Measurements from ENCODE around the gene MTHFS. TPM values are rescaled to one million over a fixed set of nuclear protein-coding genes. Genes with fewer than 3 reads are reported as not detected.

MTHFS gene
- total RNA-seq, 4 donors from 2014 or later: 3.9 to 11.8 (median 10.1) TPM

GRCh38 chr15:79828447-79828846, 68.4 kb downstream of the MTHFS start:
- no peak overlapping the region for H3K4me3 ChIP-seq (ENCODE audit: low read depth, poor library complexity, severe bottlenecking)
- intact Hi-C loops (cut with DNase I; ENCODE audit: low total_unique reads): no loop called here
- TF ChIP-seq POLR2A (IDR thresholded peaks at IDR 0.05): no peak
- TF ChIP-seq, protein P1, sequence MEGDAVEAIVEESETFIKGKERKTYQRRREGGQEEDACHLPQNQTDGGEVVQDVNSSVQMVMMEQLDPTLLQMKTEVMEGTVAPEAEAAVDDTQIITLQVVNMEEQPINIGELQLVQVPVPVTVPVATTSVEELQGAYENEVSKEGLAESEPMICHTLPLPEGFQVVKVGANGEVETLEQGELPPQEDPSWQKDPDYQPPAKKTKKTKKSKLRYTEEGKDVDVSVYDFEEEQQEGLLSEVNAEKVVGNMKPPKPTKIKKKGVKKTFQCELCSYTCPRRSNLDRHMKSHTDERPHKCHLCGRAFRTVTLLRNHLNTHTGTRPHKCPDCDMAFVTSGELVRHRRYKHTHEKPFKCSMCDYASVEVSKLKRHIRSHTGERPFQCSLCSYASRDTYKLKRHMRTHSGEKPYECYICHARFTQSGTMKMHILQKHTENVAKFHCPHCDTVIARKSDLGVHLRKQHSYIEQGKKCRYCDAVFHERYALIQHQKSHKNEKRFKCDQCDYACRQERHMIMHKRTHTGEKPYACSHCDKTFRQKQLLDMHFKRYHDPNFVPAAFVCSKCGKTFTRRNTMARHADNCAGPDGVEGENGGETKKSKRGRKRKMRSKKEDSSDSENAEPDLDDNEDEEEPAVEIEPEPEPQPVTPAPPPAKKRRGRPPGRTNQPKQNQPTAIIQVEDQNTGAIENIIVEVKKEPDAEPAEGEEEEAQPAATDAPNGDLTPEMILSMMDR (IDR thresholded peaks at IDR 0.05): no peak
- no peak for DNase-seq (ENCODE audit: low spot score in 2 of 2)

DNA sequence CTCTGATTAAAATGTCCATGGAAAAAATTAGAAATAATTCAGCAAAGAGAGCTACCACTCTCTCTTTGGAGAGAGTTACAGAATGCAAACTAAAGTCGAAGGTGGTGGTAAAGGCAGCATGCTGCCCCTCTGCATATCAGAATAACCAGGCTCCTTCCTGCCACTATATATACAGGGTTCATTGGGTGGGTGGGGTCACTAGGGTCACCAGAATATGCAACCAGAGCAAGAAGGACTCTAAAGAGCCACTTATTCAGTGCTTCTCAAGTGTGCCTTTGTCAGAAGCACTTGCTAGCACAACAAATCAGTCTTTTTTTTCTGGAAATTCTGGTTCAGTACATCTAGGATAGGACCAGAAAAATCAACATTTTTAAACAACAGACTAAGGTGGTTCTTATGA, 70.0 kb downstream of the MTHFS start:
- intact Hi-C loops (cut with DNase I; ENCODE audit: low total_unique reads): no loop called here
- no peak for TF ChIP-seq POLR2A (IDR thresholded peaks at IDR 0.05)
- WGBS, 2 donors: 91 to 95% methylated on average over 1 of the region's 1 CpG
- H3K4me3 ChIP-seq (ENCODE audit: low read depth, poor library complexity, severe bottlenecking): no peak overlapping the region
- DNase-seq (ENCODE audit: low spot score in 2 of 2): no peak

DNA sequence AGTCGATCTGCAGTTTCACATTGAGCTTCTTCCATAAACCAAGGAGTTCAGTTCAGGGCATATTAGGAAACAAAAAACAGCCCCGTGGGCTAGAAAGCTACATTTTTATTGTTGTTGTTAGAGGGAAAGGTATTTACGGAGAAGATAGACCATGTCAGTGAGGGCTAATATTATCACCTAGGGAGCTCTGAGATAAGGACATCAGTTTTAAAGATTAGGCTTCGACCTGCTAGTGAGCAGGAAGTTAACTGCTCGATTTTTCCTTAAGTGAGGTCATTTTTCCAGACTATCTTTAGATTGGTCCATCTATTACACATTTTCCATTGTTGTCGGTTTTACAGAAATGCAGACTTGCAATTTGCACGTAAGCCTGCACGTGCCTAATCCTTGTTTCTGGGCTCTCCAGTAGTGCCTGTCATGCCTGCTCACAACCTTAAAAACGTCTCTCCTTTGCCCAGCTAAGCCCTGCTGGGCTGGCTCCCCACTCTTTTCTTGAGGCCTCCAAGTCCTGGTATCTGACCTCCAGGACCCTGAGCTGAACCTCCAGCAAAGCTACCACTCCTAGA, 72.6 kb downstream of the MTHFS start:
- no peak overlapping the region for H3K4me3 ChIP-seq (ENCODE audit: low read depth, poor library complexity, severe bottlenecking)
- intact Hi-C loops (cut with DNase I; ENCODE audit: low total_unique reads): no loop called here
- TF ChIP-seq POLR2A (IDR thresholded peaks at IDR 0.05): no peak
- TF ChIP-seq, protein P1 (IDR thresholded peaks at IDR 0.05): no peak
- WGBS, 2 donors: 74% methylated on average over 9 of the region's 9 CpGs
- no peak for DNase-seq (ENCODE audit: low spot score in 2 of 2)

DNA sequence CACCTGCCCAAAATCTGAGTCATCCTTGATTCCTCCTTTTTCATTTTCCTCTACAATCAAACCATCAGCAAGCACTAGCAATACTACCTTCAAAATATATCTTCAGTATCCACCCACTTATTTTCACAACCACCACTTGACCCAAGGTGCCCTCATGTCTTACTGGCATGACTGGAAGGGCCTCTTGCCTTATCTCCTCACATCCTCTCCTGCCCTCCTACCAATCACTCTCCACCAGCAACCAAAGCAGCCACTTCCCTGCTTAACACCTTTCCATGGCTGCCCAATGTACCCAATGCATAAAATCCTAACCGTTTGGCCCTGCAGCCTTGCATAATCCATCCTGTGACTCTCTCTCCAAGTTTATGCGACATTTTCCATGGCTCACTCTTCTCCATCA, 76.0 kb downstream of the MTHFS start:
- TF ChIP-seq, protein P1 (IDR thresholded peaks at IDR 0.05): no peak
- TF ChIP-seq POLR2A (IDR thresholded peaks at IDR 0.05): no peak
- intact Hi-C loops (cut with DNase I; ENCODE audit: low total_unique reads): no loop called here
- no peak for DNase-seq (ENCODE audit: low spot score in 2 of 2)
- WGBS, 2 donors: 86 to 95% methylated on average over 2 of the region's 2 CpGs
- H3K4me3 ChIP-seq (ENCODE audit: low read depth, poor library complexity, severe bottlenecking): no peak overlapping the region

DNA sequence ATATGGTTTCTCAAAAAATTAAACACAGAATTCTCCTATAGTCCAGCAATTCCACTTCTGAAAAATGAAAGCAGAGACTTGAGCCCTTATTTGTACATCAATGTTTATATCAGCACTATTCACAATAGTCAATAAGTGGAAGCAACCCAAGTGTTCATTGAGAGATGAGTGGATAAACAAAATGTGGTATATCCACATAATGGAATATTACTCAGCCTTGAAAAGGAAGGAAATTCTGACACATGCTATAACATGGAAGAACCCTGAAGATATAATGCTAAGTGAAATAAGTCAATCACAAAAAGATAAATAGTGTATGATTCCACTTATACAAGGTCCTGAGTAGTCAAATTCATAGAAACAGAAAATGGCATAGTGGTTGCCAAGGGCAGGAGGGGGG, 76.6 kb downstream of the MTHFS start:
- H3K4me3 ChIP-seq (ENCODE audit: low read depth, poor library complexity, severe bottlenecking): no peak overlapping the region
- intact Hi-C loops (cut with DNase I; ENCODE audit: low total_unique reads): no loop called here
- TF ChIP-seq POLR2A (IDR thresholded peaks at IDR 0.05): no peak
- TF ChIP-seq, protein P1 (IDR thresholded peaks at IDR 0.05): no peak

DNA sequence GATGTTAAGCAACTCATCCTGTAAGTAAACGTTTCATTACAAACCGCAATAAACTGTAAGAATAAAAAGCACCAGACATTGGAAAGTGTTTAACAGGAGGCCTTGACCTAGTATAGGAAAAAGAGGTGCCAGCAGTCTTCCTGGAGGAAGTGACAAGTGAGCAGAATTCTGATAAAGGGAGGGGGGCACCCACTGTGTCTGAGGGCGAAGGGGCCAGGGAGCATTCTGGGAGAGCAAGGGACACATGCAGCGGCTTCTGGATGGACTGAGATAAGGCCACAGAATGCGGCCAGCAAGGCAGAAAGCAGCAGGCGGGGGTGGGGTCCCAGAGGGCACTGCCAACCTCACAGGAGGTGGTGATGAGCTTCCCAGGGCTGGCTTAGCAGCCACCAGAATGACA, 80.2 kb downstream of the MTHFS start:
- DNase-seq (ENCODE audit: low spot score in 2 of 2): no peak
- TF ChIP-seq, protein P1 (IDR thresholded peaks at IDR 0.05): no peak
- no peak for TF ChIP-seq POLR2A (IDR thresholded peaks at IDR 0.05)
- intact Hi-C loops (cut with DNase I; ENCODE audit: low total_unique reads): no loop called here
- no peak overlapping the region for H3K4me3 ChIP-seq (ENCODE audit: low read depth, poor library complexity, severe bottlenecking)
- 73 to 90% methylated on average over 6 of the region's 6 CpGs for WGBS, 2 donors

More for the DNA sequence above, 76.6 kb downstream of the MTHFS start:
- no peak for DNase-seq (ENCODE audit: low spot score in 2 of 2)

Data from lower leg skin (tissue), 4 donors.